ENCODE data around the gene GLP2R.

DNA sequence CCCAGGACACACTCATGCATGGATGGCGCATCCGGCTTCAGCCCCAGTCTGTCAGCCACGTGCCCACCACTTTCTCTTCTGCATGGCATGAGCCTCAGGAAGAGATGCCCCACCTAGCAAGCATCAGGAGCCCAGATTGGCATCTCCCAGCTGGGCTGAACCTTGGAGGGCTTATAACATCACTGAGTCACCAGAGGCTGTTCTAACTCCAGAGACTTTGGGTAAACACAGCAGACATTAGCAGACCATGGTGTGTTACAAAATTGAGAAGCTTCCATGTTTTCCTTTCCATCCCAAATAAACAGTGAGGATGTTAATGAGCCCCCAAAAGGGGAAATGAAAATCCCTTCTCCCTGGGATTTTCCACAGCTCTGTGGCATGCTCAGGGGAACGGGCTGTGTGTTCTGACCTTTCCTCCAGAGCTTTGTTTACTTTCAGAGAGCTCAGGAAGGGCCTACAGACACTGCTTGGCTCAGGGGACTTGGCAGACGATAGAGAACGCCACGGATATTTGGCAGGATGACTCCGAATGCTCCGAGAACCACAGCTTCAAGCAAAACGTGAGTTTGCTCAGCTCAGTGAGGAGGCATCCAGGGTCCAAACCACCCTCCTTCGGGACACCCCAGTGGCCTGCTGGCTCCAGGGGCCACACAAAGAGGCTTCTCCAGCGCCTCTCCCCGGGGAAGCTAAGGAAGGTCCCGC lies 16.5 kb downstream of the GLP2R start:
- TF ChIP-seq, protein P1, sequence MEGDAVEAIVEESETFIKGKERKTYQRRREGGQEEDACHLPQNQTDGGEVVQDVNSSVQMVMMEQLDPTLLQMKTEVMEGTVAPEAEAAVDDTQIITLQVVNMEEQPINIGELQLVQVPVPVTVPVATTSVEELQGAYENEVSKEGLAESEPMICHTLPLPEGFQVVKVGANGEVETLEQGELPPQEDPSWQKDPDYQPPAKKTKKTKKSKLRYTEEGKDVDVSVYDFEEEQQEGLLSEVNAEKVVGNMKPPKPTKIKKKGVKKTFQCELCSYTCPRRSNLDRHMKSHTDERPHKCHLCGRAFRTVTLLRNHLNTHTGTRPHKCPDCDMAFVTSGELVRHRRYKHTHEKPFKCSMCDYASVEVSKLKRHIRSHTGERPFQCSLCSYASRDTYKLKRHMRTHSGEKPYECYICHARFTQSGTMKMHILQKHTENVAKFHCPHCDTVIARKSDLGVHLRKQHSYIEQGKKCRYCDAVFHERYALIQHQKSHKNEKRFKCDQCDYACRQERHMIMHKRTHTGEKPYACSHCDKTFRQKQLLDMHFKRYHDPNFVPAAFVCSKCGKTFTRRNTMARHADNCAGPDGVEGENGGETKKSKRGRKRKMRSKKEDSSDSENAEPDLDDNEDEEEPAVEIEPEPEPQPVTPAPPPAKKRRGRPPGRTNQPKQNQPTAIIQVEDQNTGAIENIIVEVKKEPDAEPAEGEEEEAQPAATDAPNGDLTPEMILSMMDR (IDR thresholded peaks at IDR 0.05) = no peak
- no peak for TF ChIP-seq POLR2A (IDR thresholded peaks at IDR 0.05)
